Adipocyte (in vitro differentiated cells): ENCODE measurements around the gene TLR1.

Source experiments
- DNase-seq: peaks from one replicate; pipeline ENCODE4 v3.0.0-alpha.2; 2015; ENCODE audit warnings: low read depth
- H3K27me3 ChIP-seq: replicated peaks from 2 replicates; pipeline ENCODE4 v1.7.0; 2013; ENCODE audit warnings: mild to moderate bottlenecking, low read length, moderate library complexity; ENCODE audit not compliant: control insufficient read depth, insufficient read depth
- H3K36me3 ChIP-seq: 2 replicates; pipeline ENCODE4 v1.7.0; 2013; ENCODE audit warnings: low read length, mild to moderate bottlenecking, moderate library complexity; ENCODE audit not compliant: control insufficient read depth, insufficient read depth, severe bottlenecking
- H3K4me1 ChIP-seq: 2 replicates; pipeline ENCODE4 v1.7.0; 2013; ENCODE audit warnings: mild to moderate bottlenecking, low read length, moderate library complexity; ENCODE audit not compliant: control insufficient read depth, insufficient read depth
- H3K4me3 ChIP-seq: 2 replicates; pipeline ENCODE4 v1.7.0; 2013; ENCODE audit warnings: mild to moderate bottlenecking, low read length, moderate library complexity
- H3K9ac ChIP-seq: 2 replicates; pipeline ENCODE4 v1.7.0; 2013; ENCODE audit warnings: mild to moderate bottlenecking, low read length, moderate library complexity
- H3K9me3 ChIP-seq: 2 replicates; pipeline ENCODE4 v1.7.0; 2013; ENCODE audit warnings: mild to moderate bottlenecking, low read length, moderate library complexity; ENCODE audit not compliant: control insufficient read depth

Gene TLR1

DNA sequence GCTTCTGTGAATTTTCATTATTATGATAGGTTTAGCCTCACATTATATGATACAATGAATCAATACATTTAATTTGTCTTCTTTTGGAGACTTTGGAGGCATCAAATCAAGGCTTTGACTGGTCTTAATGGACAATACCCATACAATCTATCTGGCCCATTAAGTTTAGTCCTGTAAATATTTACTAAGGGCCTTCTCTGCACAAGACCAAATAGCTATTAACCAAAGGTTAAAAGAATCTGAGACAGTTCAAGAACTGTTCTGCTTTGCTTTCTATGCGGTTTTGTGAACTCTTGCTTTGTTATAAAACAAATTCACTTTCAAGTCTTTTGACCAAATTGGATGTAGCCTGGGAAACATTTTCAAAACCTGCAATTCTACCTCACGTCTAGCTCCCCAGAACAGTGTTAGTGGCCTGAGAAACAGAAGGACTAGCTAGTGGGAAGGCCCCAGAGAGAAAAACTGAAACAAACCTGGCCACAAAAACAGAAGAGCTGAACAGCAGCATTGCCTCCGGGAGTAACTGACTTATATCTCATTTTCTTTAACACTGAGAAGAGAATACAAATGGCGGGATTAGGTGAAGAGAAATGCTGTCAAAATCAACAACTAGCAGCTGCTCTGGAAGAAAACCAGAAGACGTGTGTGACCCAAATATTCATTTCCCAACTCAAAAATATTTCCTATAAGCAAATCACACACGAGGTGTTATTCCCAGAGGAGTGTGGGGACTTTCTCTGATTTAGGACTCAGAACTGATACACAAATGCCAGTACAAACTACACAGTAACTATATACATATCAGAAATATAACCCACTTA is 548 bp downstream of the TLR1 start:
- peak overlapping the region; percentile 35 for H3K4me3 ChIP-seq
- H3K4me1 ChIP-seq, result peaks cover 12% of the 10 kb centered on the region
- no peaks in the 10 kb centered on the region for H3K9me3 ChIP-seq
- DNase-seq, result peak; percentile 51
- H3K36me3 ChIP-seq, result no peaks in the 10 kb centered on the region
- no peaks in the 10 kb centered on the region for H3K27me3 ChIP-seq
- peak overlapping the region; percentile 10 for H3K9ac ChIP-seq

DNA sequence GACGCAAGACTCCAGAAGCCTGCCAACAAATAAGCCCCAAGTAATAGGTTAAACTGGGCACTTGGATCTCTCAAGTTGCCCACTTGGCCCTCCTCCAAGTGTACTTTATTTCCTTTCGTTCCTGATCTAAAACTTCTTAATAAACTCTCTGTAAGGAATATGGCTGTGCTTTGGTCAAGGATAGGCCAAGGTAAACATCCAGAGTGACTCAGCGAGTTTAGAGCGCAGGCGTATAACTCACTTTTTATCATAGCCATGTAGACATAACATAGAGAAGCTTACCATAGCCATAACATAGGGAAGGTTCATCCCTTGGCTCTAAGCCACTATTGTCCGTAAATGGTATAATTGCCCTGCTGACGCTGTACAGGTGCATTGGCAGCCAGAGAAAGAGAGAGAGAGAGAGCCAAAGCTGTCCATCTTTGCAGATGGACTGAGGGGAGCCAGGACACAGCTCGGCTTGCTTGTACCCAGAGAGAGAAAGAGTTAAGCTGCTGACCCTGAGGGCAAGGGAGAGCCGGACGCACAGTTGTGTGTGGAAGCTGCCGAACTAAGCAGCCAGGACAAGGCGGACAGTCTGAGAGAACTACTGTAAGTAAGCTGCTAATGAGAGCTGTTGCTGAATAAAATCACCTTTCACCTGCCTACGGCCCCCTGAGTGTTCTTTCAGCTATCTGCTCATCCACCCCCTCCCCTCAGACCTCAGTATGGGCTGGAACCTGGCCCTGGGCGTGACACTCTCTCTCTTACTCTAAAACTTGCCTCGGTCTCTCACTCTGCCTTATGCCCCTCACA is 1.8 kb downstream of the TLR1 start:
- H3K9ac ChIP-seq, result no peak overlapping the region
- H3K36me3 ChIP-seq, result no peaks in the 10 kb centered on the region
- no peak for DNase-seq
- H3K9me3 ChIP-seq, result no peaks in the 10 kb centered on the region
- H3K27me3 ChIP-seq, result no peaks in the 10 kb centered on the region
- no peak overlapping the region for H3K4me3 ChIP-seq
- peaks cover 12% of the 10 kb centered on the region for H3K4me1 ChIP-seq

DNA sequence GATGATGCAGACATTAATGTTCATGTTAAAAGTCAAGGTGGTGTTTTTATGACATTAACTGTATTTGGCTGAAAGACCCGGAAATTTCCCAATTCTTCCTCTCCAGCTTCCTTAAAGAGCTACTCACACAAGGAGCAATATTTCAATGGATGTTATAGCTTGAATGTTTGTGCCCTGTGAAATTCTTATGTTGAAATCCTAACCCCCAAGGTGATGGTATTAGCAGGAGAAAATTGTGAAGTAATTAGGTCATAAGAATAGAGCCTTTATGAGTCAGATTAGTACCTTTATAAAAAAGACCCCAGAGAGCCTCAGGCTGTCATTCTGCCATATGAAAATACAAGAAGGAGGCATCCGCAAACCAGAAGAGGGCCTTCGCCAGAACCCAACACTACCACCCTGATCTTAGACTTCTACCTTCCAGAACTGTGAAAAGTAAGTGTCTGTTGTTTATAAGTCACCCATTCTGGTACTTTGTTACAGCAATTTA is 3.6 kb downstream of the TLR1 start:
- H3K27me3 ChIP-seq, result no peaks in the 10 kb centered on the region
- H3K4me3 ChIP-seq, result no peak overlapping the region
- H3K9ac ChIP-seq, result no peak overlapping the region
- peaks cover 11% of the 10 kb centered on the region for H3K4me1 ChIP-seq
- no peaks in the 10 kb centered on the region for H3K9me3 ChIP-seq
- DNase-seq, result no peak
- no peaks in the 10 kb centered on the region for H3K36me3 ChIP-seq

DNA sequence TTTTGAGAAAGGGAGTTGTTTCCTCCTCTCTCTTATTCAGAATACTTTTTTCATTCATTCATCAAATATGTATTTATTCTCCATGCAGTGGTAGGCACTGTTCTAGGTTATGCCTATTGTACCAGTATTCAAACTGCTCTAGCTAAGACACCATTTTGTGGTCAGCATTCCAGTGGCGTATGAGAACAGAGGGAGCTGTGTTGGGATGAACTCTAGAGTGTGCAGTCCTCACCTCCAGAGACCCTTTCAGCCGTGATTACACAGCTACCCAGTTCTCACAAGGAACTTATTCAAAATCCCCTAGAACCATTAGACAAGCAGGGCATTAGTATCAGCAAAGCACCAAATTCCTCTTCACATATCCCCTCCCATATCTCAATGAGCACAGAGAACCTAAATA is 4.2 kb downstream of the TLR1 start:
- peaks cover 6% of the 10 kb centered on the region for H3K4me1 ChIP-seq

DNA sequence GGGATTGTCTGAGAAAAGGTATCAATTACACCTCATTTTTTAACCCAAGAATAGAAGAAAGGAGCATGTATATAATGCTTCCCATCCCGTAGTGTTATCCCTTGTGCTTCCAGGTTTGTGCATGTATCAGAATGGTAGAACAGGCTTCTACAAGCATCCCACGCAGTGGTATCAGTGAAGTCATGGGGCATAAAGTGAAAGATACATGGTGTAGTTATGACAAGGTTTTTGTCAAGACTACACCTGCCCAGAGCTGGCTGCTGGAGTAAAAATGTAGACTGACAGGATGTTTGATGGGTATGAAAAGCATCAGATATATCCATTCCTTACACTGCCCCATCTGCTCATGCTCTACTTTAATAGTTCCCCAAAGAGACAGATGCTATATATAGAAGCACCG is 9.5 kb downstream of the TLR1 start:
- Histone ChIP-seq H3K4me1 (peaks cover 5% of the 10 kb centered on the region), H3K36me3 (no peaks in the 10 kb centered on the region), H3K27me3 (no peaks in the 10 kb centered on the region), H3K9ac (no peak overlapping the region), H3K9me3 (no peaks in the 10 kb centered on the region), H3K4me3 (no peak overlapping the region)
- no peak for DNase-seq

More for the DNA sequence above, 4.2 kb downstream of the TLR1 start:
- Histone ChIP-seq H3K4me3 (no peak overlapping the region), H3K9me3 (no peaks in the 10 kb centered on the region), H3K9ac (no peak overlapping the region), H3K27me3 (no peaks in the 10 kb centered on the region), H3K36me3 (no peaks in the 10 kb centered on the region)
- no peak for DNase-seq

DNA sequence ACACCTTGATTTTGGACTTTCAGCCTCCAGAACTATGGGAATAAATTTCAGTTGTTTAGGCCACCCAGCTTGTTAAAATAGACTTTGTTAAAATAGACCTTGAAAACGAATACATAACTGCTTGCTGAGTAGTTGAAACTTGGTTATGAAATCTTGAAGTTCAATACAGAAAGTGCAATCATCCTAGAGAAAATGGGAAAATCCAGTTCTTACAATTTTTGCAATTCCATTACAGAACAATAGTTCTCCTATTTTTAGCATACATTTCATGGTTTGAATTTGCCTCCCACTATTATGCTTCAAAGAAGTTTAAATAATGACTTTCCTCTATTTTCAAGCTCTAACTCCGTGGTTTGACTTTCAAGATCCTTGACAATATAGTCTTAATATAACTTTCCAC is 10.5 kb downstream of the TLR1 start:
- no peaks in the 10 kb centered on the region for H3K27me3 ChIP-seq
- DNase-seq, result no peak
- H3K36me3 ChIP-seq, result no peaks in the 10 kb centered on the region
- H3K9ac ChIP-seq, result no peak overlapping the region
- H3K9me3 ChIP-seq, result no peaks in the 10 kb centered on the region
- peaks cover 5% of the 10 kb centered on the region for H3K4me1 ChIP-seq
- H3K4me3 ChIP-seq, result no peak overlapping the region

DNA sequence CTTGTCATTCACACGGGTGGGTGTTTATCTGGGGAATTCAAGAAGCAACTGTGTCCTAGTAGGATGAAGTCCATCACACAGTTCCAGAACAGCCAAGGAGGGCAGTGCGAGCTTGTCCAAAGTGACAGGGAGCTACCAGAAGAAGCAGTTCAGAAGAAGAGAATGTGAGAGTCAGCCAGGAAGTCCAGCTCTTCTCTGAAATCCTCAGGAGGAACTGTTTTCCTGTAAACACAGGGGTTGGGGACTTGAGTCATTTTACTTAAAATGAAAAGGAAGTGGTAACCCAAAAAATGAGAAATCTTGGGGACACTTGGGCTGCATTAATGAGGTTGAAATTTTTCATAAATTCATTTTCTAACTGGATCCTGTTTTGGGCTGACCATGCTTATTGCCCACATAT is 13.6 kb downstream of the TLR1 start:
- H3K4me3 ChIP-seq, result no peak overlapping the region
- H3K36me3 ChIP-seq, result no peaks in the 10 kb centered on the region
- no peak for DNase-seq
- no peak overlapping the region for H3K9ac ChIP-seq
- no peaks in the 10 kb centered on the region for H3K9me3 ChIP-seq
- H3K4me1 ChIP-seq, result peaks cover 5% of the 10 kb centered on the region
- H3K27me3 ChIP-seq, result no peaks in the 10 kb centered on the region

DNA sequence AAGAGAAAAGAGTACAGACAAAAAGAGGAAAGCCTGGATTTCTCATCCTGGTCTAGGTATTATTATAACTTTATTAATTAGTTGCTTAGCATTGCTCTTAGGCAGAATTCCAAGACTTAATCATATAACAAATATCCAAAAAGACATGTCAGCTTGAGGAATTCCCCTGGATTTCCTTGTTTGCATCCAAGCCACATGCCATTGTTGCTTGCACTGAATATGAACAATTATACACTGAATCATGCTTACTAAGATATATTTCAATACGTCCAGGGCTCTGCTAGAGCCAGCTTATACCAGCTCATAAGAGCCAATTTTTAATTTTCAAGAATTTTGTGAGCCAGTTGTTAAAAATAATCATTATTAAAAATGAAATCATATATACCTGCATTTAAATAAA is 16.3 kb downstream of the TLR1 start:
- peak; percentile 13 for DNase-seq

DNA sequence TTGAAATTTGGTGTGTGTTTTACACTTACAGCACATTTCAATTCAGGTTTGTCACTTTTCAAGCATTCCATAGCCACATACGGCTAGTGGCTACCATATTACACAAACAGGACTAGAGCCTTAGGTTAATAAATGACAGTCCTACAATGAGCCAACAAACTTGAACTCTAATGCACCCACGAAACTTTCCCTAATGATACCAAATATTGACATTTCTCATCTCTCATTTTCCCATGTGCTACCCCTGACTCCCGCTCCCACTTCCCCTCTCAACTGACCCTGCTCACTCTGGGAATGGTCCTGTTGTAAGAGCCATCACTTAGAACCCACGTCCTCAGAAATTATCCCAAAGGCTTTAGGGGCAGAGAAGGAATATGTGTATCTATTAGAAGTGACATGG is 16.9 kb downstream of the TLR1 start:
- DNase-seq, result no peak
- Histone ChIP-seq H3K4me3 (no peak overlapping the region), H3K9me3 (no peaks in the 10 kb centered on the region), H3K4me1 (peaks cover 5% of the 10 kb centered on the region), H3K9ac (no peak overlapping the region), H3K36me3 (no peaks in the 10 kb centered on the region), H3K27me3 (no peaks in the 10 kb centered on the region)

More for the DNA sequence above, 16.3 kb downstream of the TLR1 start:
- no peaks in the 10 kb centered on the region for H3K36me3 ChIP-seq
- no peaks in the 10 kb centered on the region for H3K9me3 ChIP-seq
- H3K4me1 ChIP-seq, result peaks cover 5% of the 10 kb centered on the region
- H3K9ac ChIP-seq, result no peak overlapping the region
- H3K27me3 ChIP-seq, result no peaks in the 10 kb centered on the region
- no peak overlapping the region for H3K4me3 ChIP-seq

DNA sequence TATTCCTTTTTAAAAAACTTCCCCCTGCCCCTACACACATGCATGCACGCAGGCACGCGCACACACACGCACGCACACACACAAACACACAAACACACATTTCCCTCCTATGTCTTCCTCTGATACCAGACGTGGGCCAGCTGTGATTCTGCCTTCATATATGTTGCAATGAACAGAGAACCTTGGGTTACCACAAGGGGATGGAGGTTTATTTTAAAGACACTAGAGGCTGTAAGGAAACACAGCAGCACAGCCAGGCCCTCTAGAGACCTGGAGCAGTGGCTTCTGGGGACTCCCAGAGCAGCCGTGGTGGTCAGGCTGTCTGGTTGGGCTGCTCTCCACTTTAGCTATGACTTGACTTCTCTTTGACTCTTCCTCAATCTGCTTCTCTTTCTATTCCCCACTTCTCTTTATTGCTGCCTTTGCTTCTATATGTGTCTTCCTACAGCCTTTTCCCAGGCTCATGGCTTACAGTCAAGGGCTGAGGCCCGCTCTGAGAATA is 18.6 kb downstream of the TLR1 start:
- H3K27me3 ChIP-seq, result no peaks in the 10 kb centered on the region
- DNase-seq, result no peak
- peaks cover under 1% of the 10 kb centered on the region for H3K4me1 ChIP-seq
- H3K9me3 ChIP-seq, result no peaks in the 10 kb centered on the region
- no peaks in the 10 kb centered on the region for H3K36me3 ChIP-seq
- H3K9ac ChIP-seq, result no peak overlapping the region
- H3K4me3 ChIP-seq, result no peak overlapping the region

DNA sequence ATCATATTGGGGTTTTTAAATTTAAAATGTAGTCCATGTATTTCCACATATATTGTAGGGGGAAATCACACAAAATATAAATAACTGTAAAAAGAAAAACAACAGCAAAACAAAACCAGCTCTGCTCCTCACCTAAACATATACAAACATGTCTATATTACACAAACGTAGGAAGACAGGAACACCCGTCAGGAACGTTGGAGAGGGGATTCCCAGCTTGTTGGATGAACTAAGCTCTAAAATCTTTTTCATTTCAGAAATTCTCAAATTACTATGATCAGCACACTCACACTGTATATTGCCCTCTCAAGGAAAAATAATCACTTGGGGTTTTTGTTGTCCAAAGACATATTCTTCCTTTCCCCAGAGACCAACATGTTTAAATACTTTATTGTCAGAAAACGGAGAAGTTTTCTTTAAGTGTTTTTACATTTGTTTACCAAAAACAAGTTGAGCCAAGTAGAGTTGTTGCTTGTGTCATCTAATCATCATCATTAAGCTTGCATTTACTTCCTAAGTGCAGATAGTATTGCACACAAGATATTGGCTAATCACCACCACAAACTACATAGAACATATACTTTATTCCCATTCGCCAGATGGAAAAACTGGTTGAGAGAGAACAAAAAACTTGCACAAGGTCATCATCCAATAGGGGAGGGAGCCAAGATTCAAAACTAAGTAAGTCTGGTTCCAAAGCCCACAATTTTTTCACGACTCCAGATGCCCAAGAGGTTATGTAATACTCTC is 19.4 kb downstream of the TLR1 start:
- Histone ChIP-seq H3K36me3 (no peaks in the 10 kb centered on the region), H3K27me3 (no peaks in the 10 kb centered on the region), H3K9me3 (no peaks in the 10 kb centered on the region), H3K4me3 (no peak overlapping the region), H3K4me1 (no peaks in the 10 kb centered on the region), H3K9ac (no peak overlapping the region)
- DNase-seq, result no peak
